LoVo (cell line): Measurements from ENCODE around the gene CPS1.

Experiments
- DNase-seq: peaks from one replicate; pipeline ENCODE4 v3.0.0-alpha.2; 2016; ENCODE audit warnings: low spot score

Gene CPS1

DNA sequence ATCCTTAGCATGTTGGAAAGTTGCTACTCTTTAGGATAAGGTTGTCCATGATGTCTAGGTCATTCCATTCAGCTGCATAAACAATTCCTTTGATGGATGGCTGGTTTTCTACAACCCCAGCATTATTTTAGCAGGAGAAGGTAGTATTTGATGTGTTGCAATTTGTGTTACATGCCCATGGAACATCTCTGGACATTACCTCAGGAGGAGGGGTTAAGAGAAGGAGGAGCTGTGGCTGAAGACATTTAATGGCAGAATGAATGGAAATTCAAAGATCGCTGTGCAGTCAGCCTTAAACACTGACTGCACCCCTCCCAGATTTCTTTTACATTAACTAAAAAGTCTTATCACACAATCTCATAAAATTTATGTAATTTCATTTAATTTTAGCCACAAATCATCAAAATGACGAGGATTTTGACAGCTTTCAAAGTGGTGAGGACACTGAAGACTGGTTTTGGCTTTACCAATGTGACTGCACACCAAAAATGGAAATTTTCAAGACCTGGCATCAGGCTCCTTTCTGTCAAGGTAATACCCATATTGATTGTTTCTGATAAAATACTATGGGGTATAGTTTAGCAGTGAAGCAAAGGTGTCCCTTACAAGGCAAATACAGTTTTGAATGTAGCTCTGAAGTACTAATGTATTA is at the start of gene CPS1:
Gene CPS1 (plus strand): TSS at position 271 of the 652 bp plus-strand sequence. CDS start 135 bp downstream, at position 406.
- DNase-seq: no peak

DNA sequence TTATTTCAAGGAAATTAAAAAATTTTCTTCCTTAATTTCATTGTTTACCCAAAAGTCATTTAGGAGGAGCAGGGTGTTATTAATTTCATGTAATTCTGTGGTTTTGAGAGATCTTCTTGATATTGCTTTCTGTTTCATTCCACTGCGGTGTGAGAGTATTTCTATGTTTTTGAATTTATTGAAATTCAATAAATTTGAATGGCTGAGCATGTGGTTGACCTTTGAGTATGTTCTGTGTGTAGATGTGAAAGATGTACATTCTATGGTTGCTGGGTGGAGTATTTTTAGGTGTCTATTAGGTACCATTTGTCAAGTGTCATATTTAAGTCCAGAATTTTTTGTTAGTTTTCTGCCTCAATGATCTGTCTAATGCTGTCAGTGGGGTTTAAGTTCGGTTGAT is 40.5 kb upstream of the CPS1 start:
- no peak for DNase-seq

DNA sequence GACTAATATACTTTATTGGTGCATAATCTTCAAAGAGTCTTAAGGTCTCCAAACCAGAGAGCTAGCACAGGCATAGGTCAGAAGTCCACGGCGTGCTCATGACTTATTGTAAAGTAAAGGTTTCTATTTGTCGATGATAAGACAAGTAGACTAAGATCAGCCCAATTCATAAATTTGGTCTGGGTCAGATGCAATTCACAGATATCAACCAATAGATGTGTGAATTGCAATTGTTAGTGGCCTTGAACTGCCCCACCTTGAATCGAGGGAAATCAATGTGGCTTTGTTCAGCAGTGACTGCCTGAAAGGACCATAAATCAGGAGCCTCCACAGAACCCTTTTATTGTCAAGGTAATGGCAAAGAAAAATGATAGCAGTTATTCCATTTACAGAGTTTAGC is 39.1 kb upstream of the CPS1 start:
- no peak for DNase-seq

DNA sequence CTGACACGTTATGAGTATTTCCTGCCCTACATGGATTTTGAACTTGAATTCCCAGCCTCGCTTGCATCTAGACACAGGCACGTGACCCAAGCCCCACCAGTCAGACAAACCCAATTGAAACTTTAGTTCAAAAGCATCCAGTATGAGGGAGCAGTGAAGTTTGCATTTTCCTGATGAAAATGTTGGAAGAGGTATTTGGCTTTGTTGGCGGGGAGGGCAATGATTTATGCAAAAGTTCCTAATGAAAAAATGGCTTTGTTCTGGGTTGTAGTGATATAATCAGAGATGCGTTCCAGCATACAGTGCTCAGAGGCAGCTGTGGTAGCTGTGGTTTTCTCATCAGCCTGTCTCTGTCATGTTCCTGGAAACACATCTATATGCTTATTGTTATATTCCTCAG is 36.8 kb upstream of the CPS1 start:
- DNase-seq: no peak

DNA sequence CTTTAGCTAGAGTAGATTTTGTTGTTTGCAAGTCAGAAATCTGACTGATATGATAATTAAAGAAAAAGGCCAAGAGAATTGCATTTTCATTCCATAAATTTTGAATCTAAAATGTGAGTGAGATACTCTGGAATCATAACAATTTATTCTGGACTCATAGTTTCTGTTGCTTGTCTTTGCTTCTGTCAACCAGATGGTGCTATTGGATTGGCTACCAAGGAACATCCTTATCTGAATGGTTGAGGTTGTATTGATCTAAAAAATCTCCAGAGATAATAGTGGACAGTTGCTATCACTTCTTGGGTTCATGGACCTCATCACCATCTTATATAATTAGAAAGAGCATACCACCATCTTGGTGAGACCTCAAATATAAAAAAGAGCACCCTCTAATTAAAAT is 34.0 kb upstream of the CPS1 start:
- no peak for DNase-seq

DNA sequence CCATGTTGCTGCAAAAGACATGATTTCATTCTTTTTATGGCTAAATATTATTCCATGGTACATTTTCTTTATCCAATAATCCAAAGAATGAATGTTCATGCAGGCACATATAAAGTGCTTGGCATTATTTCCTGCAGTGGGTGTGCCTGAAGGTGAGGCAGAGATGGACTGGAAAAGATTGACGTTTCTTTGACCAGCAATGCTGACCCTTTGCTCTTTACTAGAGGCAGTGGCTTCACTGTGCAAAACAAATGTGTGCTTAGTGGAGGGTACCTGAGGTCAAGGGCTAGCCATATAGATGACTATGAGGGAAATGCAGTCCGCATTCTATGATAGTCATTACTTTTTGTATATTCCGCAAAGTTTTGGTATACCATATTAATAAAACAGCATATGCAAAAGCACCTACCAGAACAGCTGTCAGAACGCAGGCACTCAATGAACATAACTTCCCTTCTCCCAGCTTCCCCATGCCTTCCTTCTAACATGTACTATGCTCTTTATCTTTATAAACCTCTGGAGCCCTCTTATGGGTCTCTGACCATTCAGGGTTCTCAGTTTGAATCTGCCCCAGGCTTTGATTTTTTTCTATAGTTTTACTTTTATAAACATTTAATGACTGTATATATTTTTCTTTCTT is 32.6 kb upstream of the CPS1 start:
- DNase-seq: no peak

DNA sequence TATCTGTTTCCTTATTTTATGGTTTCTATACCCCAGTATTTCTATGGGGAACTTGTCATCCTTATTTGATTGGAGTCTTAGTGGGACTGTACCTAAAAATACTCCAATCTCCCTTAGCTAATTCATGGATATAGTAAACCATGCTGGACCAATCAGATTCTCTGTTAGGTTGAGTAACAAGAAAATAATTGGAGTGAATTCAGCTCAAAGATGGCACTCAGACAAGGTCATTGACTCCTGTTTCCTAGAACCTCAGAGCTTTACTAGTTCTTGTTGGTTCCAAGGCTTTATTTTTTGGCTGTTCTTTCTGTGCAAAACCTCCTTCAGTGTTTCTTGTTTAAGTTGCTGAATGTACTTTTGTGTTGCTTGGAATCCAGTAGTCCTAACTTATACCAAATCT is 31.9 kb upstream of the CPS1 start:
- DNase-seq: no peak

DNA sequence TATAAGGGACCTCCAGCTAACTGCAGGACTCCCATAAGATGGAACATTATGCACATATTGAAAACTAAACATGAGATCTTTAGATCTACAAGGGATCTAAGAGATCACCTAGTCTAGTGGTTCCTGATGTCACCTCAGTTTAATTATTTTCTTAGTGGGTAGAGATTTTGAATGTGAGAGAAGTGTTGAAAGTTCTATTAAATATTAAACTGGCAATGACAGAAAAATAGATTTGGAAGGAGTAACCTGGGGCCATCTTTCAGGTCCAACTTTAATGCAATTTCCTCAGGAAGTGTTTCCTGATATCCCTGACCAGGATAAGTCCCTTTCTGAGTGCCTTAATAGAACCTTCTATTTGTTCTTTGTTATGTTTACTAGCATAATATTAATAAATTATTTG is 29.1 kb upstream of the CPS1 start:
- no peak for DNase-seq

DNA sequence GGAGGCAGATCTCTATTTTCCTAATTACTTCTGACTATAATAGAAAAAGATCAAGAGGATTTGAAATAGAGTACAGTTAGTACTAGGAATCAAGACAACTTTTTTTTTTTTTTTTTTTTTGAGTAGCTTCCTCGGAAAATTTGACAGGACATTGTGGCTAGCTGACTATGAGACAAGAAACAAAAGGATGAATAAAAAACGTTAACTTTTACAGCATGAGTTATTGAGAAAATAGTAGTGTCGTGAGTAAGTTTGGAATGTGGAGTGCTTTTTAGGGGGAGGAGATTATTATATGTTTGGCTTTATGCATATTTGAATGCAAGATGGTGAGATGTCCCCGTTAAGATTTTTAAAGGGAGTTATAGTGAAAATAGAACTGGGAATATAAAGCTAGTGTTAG is 27.7 kb upstream of the CPS1 start:
- DNase-seq: no peak

DNA sequence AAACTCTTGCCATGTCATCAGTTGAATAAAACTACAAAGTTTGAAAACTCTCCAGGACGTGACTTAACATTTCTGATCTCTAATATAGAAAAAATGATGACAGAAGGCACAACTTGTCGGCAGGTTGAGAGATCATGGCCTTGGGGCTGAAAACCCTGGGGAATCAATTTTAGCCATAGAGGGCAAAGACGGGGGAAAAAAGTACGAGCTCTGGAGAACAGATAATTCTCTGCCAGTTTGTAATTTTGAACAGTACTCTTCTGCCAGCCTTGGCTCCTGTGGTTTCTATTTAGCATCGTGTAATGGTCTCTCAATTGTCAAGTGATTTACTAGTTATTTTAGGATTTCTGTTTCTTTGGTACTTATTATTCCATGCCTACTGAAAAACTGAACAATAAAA is 25.3 kb upstream of the CPS1 start:
- DNase-seq: no peak

DNA sequence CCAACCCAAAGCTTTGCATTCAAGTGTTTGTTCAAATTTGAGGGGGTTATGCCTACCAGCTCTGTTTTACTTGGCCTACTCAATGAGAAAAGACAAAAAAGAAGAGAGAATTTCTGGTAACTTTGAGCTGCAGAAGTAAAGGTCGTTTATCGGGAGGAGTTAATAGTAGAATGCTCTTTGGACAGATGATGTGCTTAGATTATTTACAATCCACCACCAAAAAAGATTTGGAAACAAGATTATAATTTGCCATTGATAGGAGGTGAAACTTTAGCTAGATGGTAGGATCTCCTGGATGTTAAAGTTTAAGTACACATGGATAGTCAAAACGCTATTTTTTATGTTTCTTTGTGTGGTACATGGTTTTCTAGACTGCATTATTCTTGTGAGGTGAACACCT is 24.9 kb upstream of the CPS1 start:
- DNase-seq: no peak

DNA sequence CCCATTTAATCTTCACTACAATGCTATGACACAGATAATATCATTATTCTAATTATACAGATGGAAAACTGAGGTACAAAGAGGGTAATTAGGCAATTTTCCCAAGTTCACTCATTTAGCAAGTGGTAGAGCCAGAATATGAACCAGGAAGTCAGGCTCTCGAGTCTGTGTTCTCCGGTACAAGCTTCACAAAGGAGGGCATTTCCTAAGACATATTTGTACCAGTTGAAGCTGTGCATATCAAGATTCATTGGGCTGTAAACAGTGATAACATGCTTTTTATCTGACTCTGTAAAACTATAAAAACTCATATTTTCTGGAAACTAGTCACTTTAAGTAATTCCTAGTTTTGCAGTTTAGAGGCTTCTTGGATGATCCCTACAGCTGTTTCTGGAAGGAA is 23.0 kb upstream of the CPS1 start:
- DNase-seq: no peak

DNA sequence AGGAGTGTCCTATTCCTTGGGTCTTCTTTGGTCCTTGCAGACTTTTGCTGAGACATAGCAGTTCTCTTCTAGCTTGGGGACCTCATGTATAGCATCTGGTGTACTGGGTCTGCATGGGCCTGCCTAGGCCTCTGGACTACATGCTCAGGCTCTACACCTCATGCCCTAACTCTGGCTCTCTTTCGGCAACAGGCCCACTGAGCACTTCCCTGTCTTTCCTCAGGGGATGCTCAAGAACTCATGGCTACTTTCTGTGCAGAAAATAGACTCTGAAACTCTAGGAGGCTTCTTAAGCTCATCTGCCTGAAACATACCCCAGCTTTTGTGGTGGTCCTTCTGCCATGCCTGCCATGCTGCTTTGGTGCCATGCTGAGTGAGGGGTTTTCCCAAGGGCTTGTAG is 21.5 kb upstream of the CPS1 start:
- no peak for DNase-seq

DNA sequence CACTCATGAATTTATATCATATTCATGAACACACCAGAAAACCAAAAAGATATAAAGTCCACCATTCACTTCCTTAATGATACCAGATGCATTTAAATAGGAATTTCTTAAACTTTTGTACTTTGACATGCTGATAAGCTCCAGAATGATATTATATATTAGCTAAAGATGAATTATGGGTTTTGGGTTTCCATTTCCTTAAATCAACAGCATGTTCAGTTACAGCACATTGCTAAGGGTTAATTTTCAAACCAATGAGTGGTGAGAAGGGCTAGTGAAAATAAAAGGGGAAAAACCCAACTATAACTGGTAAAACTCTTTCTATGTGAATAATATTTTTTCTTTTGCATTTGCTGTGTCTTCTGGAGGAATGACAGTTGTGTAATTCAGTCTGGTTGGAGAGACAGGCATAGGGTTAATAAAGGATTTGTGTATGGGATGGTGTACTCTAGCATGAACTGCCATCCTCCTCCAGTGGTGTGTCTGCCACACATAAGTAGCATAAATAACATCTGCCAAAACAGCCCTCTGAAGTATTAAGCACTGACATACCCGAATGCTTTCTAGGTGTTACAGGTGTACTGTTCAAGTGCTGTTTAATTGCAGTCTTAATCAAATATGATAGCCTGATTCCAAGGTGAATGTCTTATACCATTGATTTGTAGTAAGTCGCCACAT is 19.3 kb upstream of the CPS1 start:
- no peak for DNase-seq

DNA sequence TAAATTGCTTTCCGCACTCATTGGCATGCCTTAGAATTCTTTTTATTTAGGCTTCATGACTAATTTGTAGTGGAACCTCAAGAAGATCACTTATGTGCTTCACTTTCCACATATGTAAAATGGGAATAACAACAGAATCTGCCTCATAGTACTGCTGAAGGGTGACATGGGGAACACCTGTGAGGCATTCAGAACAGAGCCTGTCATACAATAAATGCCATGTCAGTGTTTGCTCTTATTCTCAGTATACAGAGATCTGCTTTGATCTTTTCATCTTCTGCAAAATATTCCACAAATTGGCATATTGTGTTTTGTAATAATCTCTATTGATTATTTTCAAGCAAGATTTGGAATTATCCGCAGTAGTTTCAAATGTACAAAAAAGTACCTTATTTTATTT is 17.4 kb upstream of the CPS1 start:
- no peak for DNase-seq

DNA sequence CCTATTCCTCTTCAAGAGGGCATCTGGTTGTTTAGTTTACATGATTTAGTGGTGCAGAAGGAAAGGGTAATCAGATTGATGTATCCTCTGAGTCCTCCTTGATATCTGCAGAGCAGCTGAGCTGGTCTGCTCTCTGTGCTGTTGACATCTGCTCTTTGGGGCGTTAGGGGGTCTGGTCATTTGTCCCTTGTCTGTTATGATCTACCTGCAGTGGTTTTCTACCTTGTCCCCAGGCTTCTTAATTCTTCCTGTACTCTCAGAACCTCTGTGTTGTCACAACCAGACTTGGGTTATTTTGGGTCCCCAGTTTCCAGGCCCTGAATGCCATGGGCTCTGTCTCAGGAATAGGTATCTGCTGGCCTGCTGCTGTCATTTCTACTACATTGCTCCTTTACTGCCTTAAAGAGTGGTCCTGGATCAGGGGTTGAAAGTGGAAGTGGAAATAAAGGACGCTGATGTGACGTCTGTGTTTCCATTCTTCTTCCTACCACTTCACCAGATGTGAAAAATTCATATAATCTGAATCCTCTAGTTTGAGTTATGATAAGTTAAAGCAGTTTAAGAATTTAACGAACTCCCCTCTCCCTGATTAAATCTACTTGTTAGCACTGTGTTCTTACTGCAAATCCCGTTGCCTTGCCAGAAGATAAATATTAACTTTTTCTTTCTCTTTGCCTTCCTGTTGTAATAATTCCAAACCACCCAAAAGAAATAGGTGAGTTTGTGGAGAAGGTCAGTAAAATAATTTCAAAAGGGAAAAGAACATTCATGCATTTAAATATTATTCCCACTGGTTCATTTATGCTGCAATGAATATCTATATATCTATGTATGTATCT is 16.6 kb upstream of the CPS1 start:
- no peak for DNase-seq

DNA sequence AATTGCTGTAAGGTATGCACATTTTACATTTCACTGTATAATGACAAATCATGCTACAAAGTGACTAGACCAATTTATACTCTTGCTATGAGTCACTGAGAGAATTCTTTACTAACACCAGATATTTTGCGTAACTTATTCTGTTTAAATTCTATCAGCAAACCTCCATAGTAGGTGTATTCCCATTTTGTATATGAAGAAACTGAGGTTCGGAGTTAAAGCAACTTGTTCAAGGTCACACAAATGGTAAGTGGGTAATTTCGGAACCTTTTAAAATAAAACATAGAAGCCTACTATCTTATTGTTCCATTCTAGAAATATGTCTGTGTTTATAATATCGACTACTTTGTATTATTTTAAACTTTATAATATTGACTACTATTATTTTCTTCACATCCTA is 15.9 kb upstream of the CPS1 start:
- DNase-seq: no peak

DNA sequence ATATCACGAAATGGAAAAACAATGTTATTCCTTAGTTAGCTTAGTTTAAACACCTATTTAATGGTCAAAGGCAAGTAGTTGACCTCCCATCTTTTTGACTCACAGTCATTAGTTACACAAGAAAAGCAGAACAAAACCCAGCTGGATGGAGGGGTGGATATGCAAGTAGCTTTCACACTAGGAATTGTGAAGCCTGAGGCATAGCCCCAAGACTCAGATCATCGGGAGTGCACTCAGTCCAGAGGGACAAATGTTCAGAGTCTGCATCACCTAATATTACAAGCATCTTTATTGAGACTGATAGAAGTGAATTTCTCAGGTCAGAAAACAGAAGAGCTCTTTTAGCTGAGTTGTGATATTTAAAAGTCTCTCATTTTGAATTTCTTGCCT is 15.5 kb upstream of the CPS1 start:
- DNase-seq: no peak

DNA sequence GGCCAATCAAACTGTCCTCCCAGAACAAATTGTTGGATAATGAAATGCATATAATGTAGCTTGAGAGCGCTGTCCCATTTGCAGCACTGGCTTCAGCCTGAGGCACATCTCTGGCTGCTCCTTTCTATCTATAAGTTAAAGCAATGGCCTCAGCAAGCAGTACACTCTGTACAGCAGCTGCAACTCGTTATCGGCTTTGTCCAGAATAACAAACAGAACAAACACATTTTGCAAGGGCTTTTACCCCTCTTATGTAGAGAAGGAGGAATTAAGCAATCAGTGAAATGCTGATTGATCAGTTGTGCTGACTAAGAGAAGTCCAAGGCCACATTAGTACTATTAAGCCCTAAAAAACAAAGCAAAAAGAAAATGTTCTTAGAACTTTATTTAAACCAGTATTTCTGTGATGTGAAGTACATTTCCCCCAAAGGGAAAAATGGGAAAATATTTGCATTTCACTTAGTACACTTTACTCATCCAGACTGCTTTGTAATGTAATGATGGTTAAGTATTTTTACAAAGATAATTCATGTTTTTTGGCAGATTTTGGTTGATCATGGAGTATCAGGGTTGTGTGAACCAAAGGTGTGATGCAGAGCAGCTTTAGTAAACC is 15.0 kb upstream of the CPS1 start:
- no peak for DNase-seq

DNA sequence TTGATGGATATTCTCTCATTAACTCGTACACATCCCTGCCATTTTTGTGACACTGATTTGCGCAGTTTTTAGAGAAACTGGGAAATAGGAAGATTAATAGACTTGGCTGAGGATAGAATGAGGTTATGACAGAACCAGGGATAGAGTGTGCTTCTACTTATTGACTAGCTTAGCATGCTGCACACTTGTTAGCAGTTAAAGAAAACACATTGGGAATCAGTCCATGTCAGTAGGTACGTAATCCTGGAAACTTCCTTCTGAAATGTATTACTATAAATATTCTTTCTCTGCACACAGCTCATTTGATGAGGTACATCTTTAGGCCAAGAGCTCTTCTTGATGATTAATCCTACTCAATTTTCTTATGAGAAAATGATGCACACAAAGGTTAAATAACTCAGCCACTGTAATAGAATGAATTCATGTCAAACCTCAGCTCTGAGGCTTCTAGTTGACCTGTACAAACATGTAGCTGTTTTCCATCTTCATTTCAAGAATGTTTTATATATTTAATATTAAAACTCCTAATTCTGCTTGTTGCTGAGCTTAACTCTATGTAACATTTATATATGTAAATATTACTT is 12.3 kb upstream of the CPS1 start:
- DNase-seq: no peak

DNA sequence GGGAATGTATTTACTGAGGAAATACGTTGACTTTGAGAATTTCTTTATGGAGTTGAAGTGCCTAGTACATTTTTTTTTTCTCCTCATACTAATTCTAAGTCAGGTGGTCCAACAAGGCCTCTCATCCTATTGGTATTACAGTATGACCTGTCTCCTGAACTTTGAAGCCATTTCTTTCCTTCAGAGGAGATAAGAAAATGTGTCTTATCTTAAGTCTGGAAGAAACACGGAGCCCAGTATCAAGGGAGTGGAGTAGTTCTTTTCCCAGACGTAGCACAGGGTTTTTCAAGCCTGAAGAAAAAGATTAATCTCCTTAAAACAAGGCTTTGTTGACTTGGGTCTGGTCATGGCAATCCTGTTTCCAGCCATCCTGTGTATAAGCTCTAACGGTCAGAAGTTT is 11.6 kb upstream of the CPS1 start:
- no peak for DNase-seq
